Esophagus muscularis mucosa (tissue), 4 donors: ENCODE measurements around the gene GAS2L1. TPM values are rescaled to one million over a fixed set of nuclear protein-coding genes. Genes with fewer than 3 reads are reported as not detected.

ENCODE experiments used
- DNase-seq: peaks from one replicate; pipeline ENCODE4 v3.0.0-alpha.2; 2017; ENCODE audit errors: extremely low spot score
- H3K27ac ChIP-seq, 4 donors: fragments of 200-600 bp; sonication (generic); replicated peaks in 1 of 4; 1 replicate in 3 of 4; 2 replicates in 1 of 4; pipeline ENCODE4 v1.5.1; 2016 to 2019; ENCODE audit warnings: mild to moderate bottlenecking in 1 of 4
- H3K27me3 ChIP-seq, 4 donors: fragments of 200-600 bp; sonication (generic); one replicate each; pipeline versions ENCODE4 v1.5.1 to v1.6.0; 2016 to 2019
- H3K36me3 ChIP-seq, 4 donors: fragments of 200-600 bp; sonication (generic); one replicate each; pipeline ENCODE4 v1.5.1; 2016 to 2019
- H3K4me1 ChIP-seq, 4 donors: fragments of 200-600 bp; sonication (generic); one replicate each; pipeline ENCODE4 v1.5.1; 2016 to 2019
- H3K4me3 ChIP-seq, 4 donors: fragments of 200-600 bp; sonication (generic); 1 replicate in 2 of 4; 2 replicates in 2 of 4; pipeline ENCODE4 v1.5.1; 2016 to 2019; ENCODE audit warnings: mild to moderate bottlenecking in 4 of 4, moderate library complexity in 1 of 4
- H3K9me3 ChIP-seq, 4 donors: fragments of 200-600 bp; sonication (generic); 1 replicate in 3 of 4; 2 replicates in 1 of 4; pipeline ENCODE4 v1.5.1; 2016 to 2019
- EP300 ChIP-seq: sonication (generic); formaldehyde crosslinking; IDR thresholded peaks from one replicate; pipeline ENCODE4 v1.6.1; 2017; ENCODE audit warnings: antibody characterized with exemption
- POLR2A ChIP-seq: fragments of 450-650 bp; IDR thresholded peaks from one replicate; pipeline ENCODE4 v1.6.1; 2017; ENCODE audit warnings: antibody characterized with exemption, moderate library complexity, mild to moderate bottlenecking, low read depth
- POLR2AphosphoS5 ChIP-seq, 2 donors: sonication (generic); formaldehyde crosslinking; IDR thresholded peaks; one replicate each; pipeline ENCODE4 v1.6.1; 2017; ENCODE audit warnings: antibody characterized with exemption in 2 of 2
- WGBS: methylation state at CpG from one replicate; pipeline ENCODE4 v1.1.5; 2018; 5-methylcytosine and 5-hydroxymethylcytosine counted together
- intact Hi-C: fragments of 100-400 bp; cut with DNase I; formaldehyde crosslinking; loops from one replicate; pipeline ENCODE4 v1.15.1; 2023
- total RNA-seq, 4 donors: library from RNA; depleted of rRNA; stranded (reverse); fragments of >200 nt; gene quantifications; one replicate each; pipeline versions ENCODE4 v1.1.0 to v1.2.1, GENCODE V29; 2016
- TF ChIP-seq, protein P1 (sequence below), 3 experiments: fragments of 200-600 bp in 2 of 3; fragments of 450-650 bp in 1 of 3; sonication (generic) in 2 of 3; IDR thresholded peaks; one replicate each; pipeline ENCODE4 v1.5.1; 2017 to 2019; ENCODE audit warnings: antibody characterized with exemption in 3 of 3, mild to moderate bottlenecking in 2 of 3, moderate library complexity in 1 of 3

Gene GAS2L1
- total RNA-seq, 4 donors from 2014 or later, result 25.8 to 63.9 (median 38.8) TPM

DNA sequence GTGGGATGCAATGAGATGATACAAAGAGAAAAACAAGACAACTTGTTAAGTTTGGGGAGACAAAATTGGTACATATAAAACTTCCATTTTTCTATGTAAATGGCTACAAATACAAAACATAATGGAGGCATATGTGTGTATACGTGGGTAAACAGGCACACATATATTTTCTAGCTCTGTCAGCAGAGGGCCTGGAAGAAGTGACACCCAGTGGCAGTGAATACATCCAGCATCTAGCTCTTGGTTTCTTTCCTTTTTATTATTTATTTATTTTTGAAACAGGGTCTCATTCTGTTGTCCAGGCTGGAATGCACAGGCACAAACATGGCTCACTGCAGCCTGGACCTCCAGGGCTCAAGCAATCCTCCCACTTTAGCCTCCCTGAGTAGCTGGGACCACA lies 14.1 kb downstream of the GAS2L1 start:
- intact Hi-C loops, result no loop called here
- no peaks in the 10 kb centered on the region for H3K9me3 ChIP-seq
- DNase-seq, result no peak
- no peak overlapping the region for H3K27ac ChIP-seq
- TF ChIP-seq POLR2A (no peak), POLR2AphosphoS5 (IDR thresholded peaks at IDR 0.05) (no peak), EP300 (no peak)
- TF ChIP-seq, protein P1, sequence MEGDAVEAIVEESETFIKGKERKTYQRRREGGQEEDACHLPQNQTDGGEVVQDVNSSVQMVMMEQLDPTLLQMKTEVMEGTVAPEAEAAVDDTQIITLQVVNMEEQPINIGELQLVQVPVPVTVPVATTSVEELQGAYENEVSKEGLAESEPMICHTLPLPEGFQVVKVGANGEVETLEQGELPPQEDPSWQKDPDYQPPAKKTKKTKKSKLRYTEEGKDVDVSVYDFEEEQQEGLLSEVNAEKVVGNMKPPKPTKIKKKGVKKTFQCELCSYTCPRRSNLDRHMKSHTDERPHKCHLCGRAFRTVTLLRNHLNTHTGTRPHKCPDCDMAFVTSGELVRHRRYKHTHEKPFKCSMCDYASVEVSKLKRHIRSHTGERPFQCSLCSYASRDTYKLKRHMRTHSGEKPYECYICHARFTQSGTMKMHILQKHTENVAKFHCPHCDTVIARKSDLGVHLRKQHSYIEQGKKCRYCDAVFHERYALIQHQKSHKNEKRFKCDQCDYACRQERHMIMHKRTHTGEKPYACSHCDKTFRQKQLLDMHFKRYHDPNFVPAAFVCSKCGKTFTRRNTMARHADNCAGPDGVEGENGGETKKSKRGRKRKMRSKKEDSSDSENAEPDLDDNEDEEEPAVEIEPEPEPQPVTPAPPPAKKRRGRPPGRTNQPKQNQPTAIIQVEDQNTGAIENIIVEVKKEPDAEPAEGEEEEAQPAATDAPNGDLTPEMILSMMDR (IDR thresholded peaks at IDR 0.05), result no peak
- H3K27me3 ChIP-seq, result peaks cover 0 to 14% (median 2%) of the 10 kb centered on the region in 4 donors
- H3K4me3 ChIP-seq, result no peak overlapping the region
- peaks cover 4 to 5% (median 4%) of the 10 kb centered on the region in 4 donors for H3K4me1 ChIP-seq
- 58% methylated on average over 1 of the region's 1 CpG for whole genome bisulfite sequencing
- H3K36me3 ChIP-seq, result no peaks in the 10 kb centered on the region

DNA sequence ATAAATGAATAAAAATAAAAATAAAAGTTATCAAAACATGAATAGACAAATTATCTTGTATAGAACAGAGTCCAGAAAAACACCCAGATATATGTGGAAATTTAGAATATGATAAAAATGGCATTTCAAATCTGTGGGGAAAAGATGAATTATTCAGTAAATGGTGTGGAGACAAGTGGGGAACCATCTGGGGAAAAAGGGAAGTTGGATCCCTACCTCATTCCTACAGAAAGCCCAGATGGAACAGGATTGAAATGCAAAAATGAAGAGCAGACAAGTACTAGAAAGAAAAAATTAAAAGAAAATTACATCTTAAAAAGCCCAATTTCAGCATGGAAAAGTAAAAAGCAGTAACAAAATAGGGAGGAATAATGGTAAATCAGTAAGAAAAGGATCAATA lies 17.2 kb downstream of the GAS2L1 start:
- H3K4me1 ChIP-seq, result peaks cover 0 to 10% (median 0%) of the 10 kb centered on the region in 4 donors
- H3K27ac ChIP-seq, result no peak overlapping the region
- TF ChIP-seq EP300, result no peak
- TF ChIP-seq, protein P1 (IDR thresholded peaks at IDR 0.05), result no peak
- no peak for TF ChIP-seq POLR2A
- TF ChIP-seq POLR2AphosphoS5 (IDR thresholded peaks at IDR 0.05), result no peak
- no peak for DNase-seq
- no peaks in the 10 kb centered on the region for H3K9me3 ChIP-seq
- H3K27me3 ChIP-seq, result no peaks in the 10 kb centered on the region
- intact Hi-C loops, result no loop called here
- peaks cover 4 to 27% (median 24%) of the 10 kb centered on the region in 4 donors for H3K36me3 ChIP-seq
- H3K4me3 ChIP-seq, result no peak overlapping the region

DNA sequence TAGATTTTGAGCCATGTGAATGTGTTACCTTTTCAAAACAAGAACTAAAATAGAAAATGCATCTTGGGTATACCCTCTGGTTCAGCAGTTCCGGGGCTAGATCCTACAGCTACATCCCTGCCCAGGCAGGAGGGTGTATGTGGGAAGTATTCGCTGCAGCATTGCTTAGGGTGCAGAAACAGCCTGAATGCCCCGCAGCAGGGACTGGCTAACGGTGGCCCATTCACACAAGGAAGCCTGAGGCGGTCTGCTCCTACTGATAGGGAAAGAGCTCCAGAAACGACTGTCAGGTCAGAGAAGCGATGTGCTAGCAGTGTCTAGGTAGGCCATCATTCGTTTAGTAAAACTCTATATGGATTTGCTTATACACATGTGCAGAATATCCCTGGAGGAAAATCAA lies 18.9 kb downstream of the GAS2L1 start:
- intact Hi-C loops, result no loop called here
- Histone ChIP-seq H3K9me3 (no peaks in the 10 kb centered on the region), H3K4me1 (peaks cover 0 to 11% (median 2%) of the 10 kb centered on the region in 4 donors), H3K4me3 (no peak overlapping the region), H3K27ac (no peak overlapping the region), H3K27me3 (no peaks in the 10 kb centered on the region), H3K36me3 (peaks cover 15 to 44% (median 41%) of the 10 kb centered on the region in 4 donors)
- WGBS, result 78% methylated on average over 8 of the region's 8 CpGs
- TF ChIP-seq EP300 (no peak), POLR2A (no peak), POLR2AphosphoS5 (IDR thresholded peaks at IDR 0.05) (no peak)
- TF ChIP-seq, protein P1 (IDR thresholded peaks at IDR 0.05), result no peak
- no peak for DNase-seq

DNA sequence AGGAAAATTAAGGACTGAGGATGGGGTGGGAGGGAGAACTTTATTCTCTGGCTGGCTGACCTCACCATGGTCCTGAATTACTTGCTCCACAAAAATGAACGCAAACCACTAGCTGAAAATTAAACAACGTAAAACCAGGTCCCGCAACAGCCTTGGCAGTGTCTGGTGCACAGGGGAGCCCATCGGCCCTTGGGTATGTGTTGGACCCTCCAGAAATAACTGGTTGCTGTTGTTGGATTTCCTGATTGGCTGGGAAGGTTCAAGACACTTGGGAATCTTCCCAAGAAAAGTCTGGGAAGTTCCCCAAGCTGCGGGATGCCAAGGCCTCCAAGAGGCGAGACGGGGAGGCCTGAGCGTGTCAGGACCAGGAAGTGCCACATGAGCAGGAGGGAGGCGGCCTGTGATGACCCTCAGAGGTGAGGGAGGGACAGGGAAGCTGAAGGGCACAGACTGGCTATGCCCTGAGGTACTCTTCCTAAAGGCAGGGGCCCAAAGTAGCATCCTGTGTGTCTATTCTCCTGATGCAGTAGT lies 19.4 kb downstream of the GAS2L1 start:
- Histone ChIP-seq H3K27me3 (no peaks in the 10 kb centered on the region), H3K36me3 (peaks cover 16 to 49% (median 46%) of the 10 kb centered on the region in 4 donors), H3K9me3 (no peaks in the 10 kb centered on the region), H3K27ac (no peak overlapping the region), H3K4me3 (no peak overlapping the region), H3K4me1 (peaks cover 4 to 16% (median 5%) of the 10 kb centered on the region in 4 donors)
- TF ChIP-seq POLR2A (no peak), EP300 (no peak), POLR2AphosphoS5 (IDR thresholded peaks at IDR 0.05) (no peak)
- TF ChIP-seq, protein P1 (IDR thresholded peaks at IDR 0.05), result no peak
- DNase-seq, result no peak
- intact Hi-C loops, result no loop called here
- 61% methylated on average over 9 of the region's 9 CpGs for WGBS

DNA sequence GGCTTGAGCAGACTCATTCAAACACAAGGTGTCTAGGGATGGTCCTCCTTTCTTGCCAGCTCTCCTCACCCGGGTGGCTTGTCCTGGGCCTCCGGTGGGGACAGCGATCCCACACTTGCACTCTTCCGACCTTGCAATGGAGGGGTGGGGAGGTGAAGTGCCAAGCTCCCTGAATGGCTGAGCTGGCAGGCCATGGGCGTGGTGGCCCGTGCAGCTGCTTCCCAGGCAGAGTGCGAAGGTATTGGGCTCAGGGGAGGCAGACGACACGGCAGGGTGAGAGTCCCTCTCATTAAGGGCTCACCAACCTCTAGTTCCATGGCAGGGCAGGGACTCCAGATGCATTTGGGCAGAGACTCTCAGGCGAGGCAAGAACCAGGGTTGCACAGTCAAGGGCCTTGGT lies 20.0 kb downstream of the GAS2L1 start:
- peaks cover 17 to 56% (median 52%) of the 10 kb centered on the region in 4 donors for H3K36me3 ChIP-seq
- no peak overlapping the region for H3K27ac ChIP-seq

More for the DNA sequence above, 20.0 kb downstream of the GAS2L1 start:
- intact Hi-C loops, result no loop called here
- Histone ChIP-seq H3K4me3 (no peak overlapping the region), H3K4me1 (peaks cover 4 to 22% (median 10%) of the 10 kb centered on the region in 4 donors), H3K27me3 (no peaks in the 10 kb centered on the region), H3K9me3 (no peaks in the 10 kb centered on the region)
- DNase-seq, result no peak
- WGBS, result 92% methylated on average over 9 of the region's 10 CpGs
- TF ChIP-seq POLR2A, result no peak
- no peak for TF ChIP-seq POLR2AphosphoS5 (IDR thresholded peaks at IDR 0.05)
